HCT116 (cell line): Measurements from ENCODE around the gene PLA2G12B. TPM values are rescaled to one million over a fixed set of nuclear protein-coding genes. Genes with fewer than 3 reads are reported as not detected.

Experiments used
- ATAC-seq: fragments of 200-7000 bp; cut with Tn5 transposase; 2 replicates; pipeline ENCODE4 v1.9.1; 2020; ENCODE audit warnings: mild to moderate bottlenecking, moderate library complexity
- BruUV-seq: library from RNA; stranded (reverse); fragments of 400-500 nt; replicated peaks from 2 replicates; lab custom pipeline; 2021; lab: Mats Ljungman, UMichigan
- CTCF ChIA-PET: fragments of 300-600 bp; sonication (Branson Sonifier 250); formaldehyde crosslinking; loops from one replicate; lab custom pipeline; 2021; ENCODE audit warnings: antibody characterized with exemption; lab: Charles Lee
- POLR2A ChIA-PET: fragments of 300-600, 350-600 bp; sonication (Branson Sonifier 250); formaldehyde crosslinking; loops from one replicate; lab custom pipeline; 2021; ENCODE audit warnings: antibody characterized with exemption; lab: Charles Lee
- RAD21 ChIA-PET, 2 experiments: fragments of 300-600 bp; sonication (Branson Sonifier 250); formaldehyde crosslinking; loops; one replicate each; lab custom pipeline; 2023; ENCODE audit warnings: low total read pairs in 2 of 2; ENCODE audit not compliant: uncharacterized antibody in 2 of 2, unreplicated experiment in 2 of 2, low non-redundant PET in 1 of 2; lab: Charles Lee
- DNase-seq: peaks from one replicate; pipeline ENCODE4 v3.0.0-alpha.2; 2010; ENCODE audit warnings: low read depth, low spot score
- H2AFZ ChIP-seq: fragments of 200-600 bp; shearing (Covaris generic), sonication (generic); 2 replicates; pipeline ENCODE4 v1.6.1; 2017; ENCODE audit warnings: low read depth, mixed run types, mixed read lengths, antibody characterized with exemption, low read length; ENCODE audit not compliant: poor library complexity, severe bottlenecking
- H3K27ac ChIP-seq: 2 replicates; pipeline ENCODE4 v1.5.1; 2012; ENCODE audit warnings: low read depth, low read length
- H3K27me3 ChIP-seq: fragments of 200-600 bp; sonication (generic); 2 replicates; pipeline ENCODE4 v1.6.1; 2016; ENCODE audit warnings: mixed run types, low read length, mixed read lengths; ENCODE audit not compliant: insufficient read depth
- H3K36me3 ChIP-seq, 2 experiments: fragments of 200-500 bp in 1 of 2; fragments of 200-600 bp in 1 of 2; sonication (Bioruptor generic) in 1 of 2; sonication (generic) in 1 of 2; 2 replicates each; pipeline versions ENCODE4 v1.5.1 to v1.6.1; 2014 to 2016; ENCODE audit warnings: low read length in 2 of 2, inconsistent platforms in 1 of 2, mixed read lengths in 1 of 2, mixed run types in 1 of 2; ENCODE audit not compliant: insufficient read depth in 2 of 2, control insufficient read depth in 1 of 2
- H3K4me1 ChIP-seq, 2 experiments: fragments of 200-600 bp in 1 of 2; sonication (generic) in 1 of 2; 2 replicates each; pipeline versions ENCODE4 v1.5.1 to v1.6.1; 2012 to 2017; ENCODE audit warnings: low read length in 2 of 2, inconsistent platforms in 1 of 2, mild to moderate bottlenecking in 1 of 2, mixed read lengths in 1 of 2, mixed run types in 1 of 2, moderate library complexity in 1 of 2; ENCODE audit not compliant: insufficient read depth in 2 of 2, control insufficient read depth in 1 of 2
- H3K4me2 ChIP-seq: fragments of 200-600 bp; sonication (generic); 2 replicates; pipeline ENCODE4 v1.6.1; 2017; ENCODE audit warnings: mixed run types, low read length, mixed read lengths
- H3K4me3 ChIP-seq, 2 experiments: fragments of 200-600 bp in 1 of 2; sonication (generic) in 1 of 2; replicated peaks in 1 of 2; 2 replicates each; pipeline ENCODE4 v1.5.1; 2011 to 2016; ENCODE audit warnings: low read length in 2 of 2, control low read depth in 1 of 2, low read depth in 1 of 2, mild to moderate bottlenecking in 1 of 2, mixed read lengths in 1 of 2, mixed run types in 1 of 2
- H3K79me2 ChIP-seq: fragments of 200-600 bp; sonication (generic); 2 replicates; pipeline ENCODE4 v1.6.1; 2017; ENCODE audit warnings: mild to moderate bottlenecking, mixed run types, low read length, moderate library complexity, mixed read lengths; ENCODE audit not compliant: insufficient read depth
- H3K9ac ChIP-seq: fragments of 200-600 bp; sonication (generic); 2 replicates; pipeline ENCODE4 v1.6.1; 2016; ENCODE audit warnings: low read length, mixed read lengths
- H3K9me2 ChIP-seq: fragments of 200-600 bp; sonication (generic), shearing (Covaris generic); 2 replicates; pipeline ENCODE4 v1.6.1; 2017; ENCODE audit warnings: mixed run types, mild to moderate bottlenecking, moderate library complexity; ENCODE audit not compliant: insufficient read depth
- H3K9me3 ChIP-seq, 2 experiments: fragments of 200-500 bp in 1 of 2; fragments of 200-600 bp in 1 of 2; sonication (Bioruptor generic) in 1 of 2; sonication (generic) in 1 of 2; 2 replicates each; pipeline ENCODE4 v1.6.1; 2014 to 2017; ENCODE audit warnings: low read length in 2 of 2, mixed read lengths in 2 of 2, inconsistent platforms in 1 of 2, low read depth in 1 of 2, mild to moderate bottlenecking in 1 of 2, mixed run types in 1 of 2, moderate library complexity in 1 of 2; ENCODE audit not compliant: control insufficient read depth in 1 of 2, insufficient read depth in 1 of 2
- H4K20me1 ChIP-seq: fragments of 200-600 bp; sonication (generic), shearing (Covaris generic); 2 replicates; pipeline ENCODE4 v1.6.1; 2017; ENCODE audit warnings: mixed run types, mild to moderate bottlenecking, moderate library complexity; ENCODE audit not compliant: insufficient read depth
- ATF3 ChIP-seq: IDR thresholded peaks from 2 replicates; pipeline ENCODE4 v1.6.1; 2012
- CBX3 ChIP-seq: IDR thresholded peaks from 2 replicates; pipeline ENCODE4 v1.6.1; 2012; ENCODE audit warnings: low read depth
- CEBPB ChIP-seq: IDR thresholded peaks from 2 replicates; pipeline ENCODE4 v1.6.1; 2012; ENCODE audit warnings: low read depth
- CTCF ChIP-seq, 3 experiments: fragments of 200-600 bp in 1 of 3; sonication (generic) in 1 of 3; IDR thresholded peaks in 2 of 3; conservative IDR thresholded peaks in 1 of 3; 2 replicates each; pipeline ENCODE4 v1.5.1; 2012 to 2017; ENCODE audit warnings: low read depth in 2 of 3, low read length in 2 of 3, antibody characterized with exemption in 1 of 3, borderline replicate concordance in 1 of 3, control low read depth in 1 of 3, mild to moderate bottlenecking in 1 of 3, mixed read lengths in 1 of 3, mixed run types in 1 of 3, moderate library complexity in 1 of 3; ENCODE audit not compliant: insufficient read depth in 1 of 3
- EGR1 ChIP-seq: IDR thresholded peaks from 2 replicates; pipeline ENCODE4 v1.6.1; 2012; ENCODE audit warnings: low read depth
- MAX ChIP-seq: IDR thresholded peaks from 2 replicates; pipeline ENCODE4 v1.6.1; 2012
- POLR2AphosphoS5 ChIP-seq: IDR thresholded peaks from 2 replicates; pipeline ENCODE4 v1.6.1; 2011; ENCODE audit warnings: mild to moderate bottlenecking, low read depth, low read length, moderate library complexity
- RAD21 ChIP-seq: IDR thresholded peaks from 2 replicates; pipeline ENCODE4 v1.6.1; 2012; ENCODE audit warnings: low read depth, mild to moderate bottlenecking
- REST ChIP-seq: IDR thresholded peaks from 2 replicates; pipeline ENCODE4 v1.6.1; 2012; ENCODE audit warnings: low read depth
- SRF ChIP-seq: IDR thresholded peaks from 2 replicates; pipeline ENCODE4 v1.6.1; 2012; ENCODE audit warnings: low read depth
- YY1 ChIP-seq: IDR thresholded peaks from 2 replicates; pipeline ENCODE4 v1.6.1; 2011; ENCODE audit warnings: low read length, low read depth, moderate library complexity, mild to moderate bottlenecking; ENCODE audit not compliant: insufficient replicate concordance; ENCODE audit errors: extremely low read depth
- intact Hi-C: fragments of 100-400 bp; cut with micrococcal nuclease; formaldehyde crosslinking; loops from 2 replicates; pipeline ENCODE4 v1.10.0; 2022
- total RNA-seq: library from RNA; stranded (reverse); gene quantifications from one replicate; pipeline ENCODE4 v1.2.1, GENCODE V29; 2021; ENCODE audit not compliant: unreplicated experiment

PLA2G12B gene
- total RNA-seq, 1 experiment from 2014 or later, result not detected

GRCh38 chr10:72932259-72933015 lies 22.2 kb downstream of the PLA2G12B start (continued):
- no peak for TF ChIP-seq YY1

- intact Hi-C loops, result no loop called here
- no peak overlapping the region for H3K4me3 ChIP-seq
- no peaks in the 10 kb centered on the region for H3K9me2 ChIP-seq
- H3K4me1 ChIP-seq, result peaks cover 0 to 5% of the 10 kb centered on the region in 2 experiments; a peak in 1 of 4 replicates
- no peak overlapping the region for H3K4me2 ChIP-seq
- no peaks in the 10 kb centered on the region for H3K27me3 ChIP-seq
- no peaks in the 10 kb centered on the region for H3K79me2 ChIP-seq
- BruUV-seq, result no TSS peak
- DNase-seq, result no peak
- TF ChIP-seq POLR2AphosphoS5 (no peak), SRF (no peak), MAX (no peak), CTCF (IDR thresholded peaks at IDR 0.05 in 2 of 3, conservative IDR thresholded peaks at IDR 0.05 in 1 of 3; ENCODE audit: borderline replicate concordance in 1 of 3, insufficient read depth in 1 of 3, low read depth in 2 of 3, low read length in 2 of 3) (no peak), REST (no peak), YY1 (no peak), EGR1 (no peak), RAD21 (no peak), ATF3 (no peak), CEBPB (no peak), CBX3 (no peak)
- H3K9me3 ChIP-seq, result no peaks in the 10 kb centered on the region
- POLR2A ChIA-PET, result no interaction called here
- no peaks in the 10 kb centered on the region for H4K20me1 ChIP-seq
- RAD21 ChIA-PET, result no interaction called here
- no peak overlapping the region for H2AFZ ChIP-seq
- H3K27ac ChIP-seq, result no peak overlapping the region
- no peak overlapping the region for H3K9ac ChIP-seq
- CTCF ChIA-PET, result no interaction called here
- H3K36me3 ChIP-seq, result no peaks in the 10 kb centered on the region
- ATAC-seq, result no peak
Measured at GRCh38 chr10:72930276-72930675, 24.3 kb downstream of the PLA2G12B start.
